ENCODE data around the gene RETREG2.

RETREG2 gene

GRCh38 chr2:219214141-219214540, 36.1 kb downstream of the RETREG2 start:
- DNase-seq (ENCODE audit: low read depth in 3 of 3) = no peak

GRCh38 chr2:219214786-219215185, 36.7 kb downstream of the RETREG2 start:
- no peak for DNase-seq (ENCODE audit: low read depth in 3 of 3)

GRCh38 chr2:219215871-219216534, 37.9 kb downstream of the RETREG2 start:
- no peak for DNase-seq (ENCODE audit: low read depth in 3 of 3)

- no peak for DNase-seq (ENCODE audit: low read depth in 3 of 3)
These were observed 38.5 kb downstream of the RETREG2 start for GRCh38 chr2:219216535-219216915.

GRCh38 chr2:219218217-219218731, 40.2 kb downstream of the RETREG2 start:
- DNase-seq (ENCODE audit: low read depth in 3 of 3) = peak in 2 of 3 experiments; percentile 10 to 28

GRCh38 chr2:219218732-219219701, 40.9 kb downstream of the RETREG2 start, which contains the start of gene ABCB6:
ABCB6 (minus strand) TSS chr2:219218958; CDS start chr2:219218673, 285 bp downstream.
- DNase-seq (ENCODE audit: low read depth in 3 of 3) = peak; percentile 76 to 86 (median 81)

- no peak for DNase-seq (ENCODE audit: low read depth in 3 of 3)
These were observed 41.9 kb downstream of the RETREG2 start for GRCh38 chr2:219219784-219220532.

- DNase-seq (ENCODE audit: low read depth in 3 of 3) = no peak
These were observed 42.8 kb downstream of the RETREG2 start for GRCh38 chr2:219220652-219221402.

GRCh38 chr2:219221957-219222518, 44.0 kb downstream of the RETREG2 start:
- no peak for DNase-seq (ENCODE audit: low read depth in 3 of 3)

- DNase-seq (ENCODE audit: low read depth in 3 of 3) = no peak
These were observed 45.9 kb downstream of the RETREG2 start for GRCh38 chr2:219223831-219224610.

GRCh38 chr2:219225350-219225749, 47.3 kb downstream of the RETREG2 start:
- no peak for DNase-seq (ENCODE audit: low read depth in 3 of 3)

GRCh38 chr2:219228041-219228910, 50.2 kb downstream of the RETREG2 start:
- DNase-seq (ENCODE audit: low read depth in 3 of 3) = no peak

- no peak for DNase-seq (ENCODE audit: low read depth in 3 of 3)
These were observed 50.8 kb downstream of the RETREG2 start for GRCh38 chr2:219228911-219229304.

- DNase-seq (ENCODE audit: low read depth in 3 of 3) = peak; percentile 89 to 97 (median 95)
These were observed 51.4 kb downstream of the RETREG2 start, which contains the start of the genes ANKZF1 and ATG9A for GRCh38 chr2:219229305-219230058. ANKZF1 (plus strand) TSS chr2:219229806; CDS start chr2:219230258, 452 bp downstream. ATG9A (minus strand) TSS chr2:219229636; CDS start chr2:219228024, 1,612 bp downstream.

GRCh38 chr2:219230059-219230540, 52.0 kb downstream of the RETREG2 start:
- DNase-seq (ENCODE audit: low read depth in 3 of 3) = no peak

GRCh38 chr2:219234331-219234730, 56.3 kb downstream of the RETREG2 start:
- no peak for DNase-seq (ENCODE audit: low read depth in 3 of 3)

Measured in stimulated activated CD4-positive, alpha-beta T cell treated with anti-CD3 and anti-CD28 coated beads, TNF-alpha, amount 100 ng/mL, for 4 hours (primary cell).